ENCODE data around the gene FSTL5.

FSTL5 gene

DNA sequence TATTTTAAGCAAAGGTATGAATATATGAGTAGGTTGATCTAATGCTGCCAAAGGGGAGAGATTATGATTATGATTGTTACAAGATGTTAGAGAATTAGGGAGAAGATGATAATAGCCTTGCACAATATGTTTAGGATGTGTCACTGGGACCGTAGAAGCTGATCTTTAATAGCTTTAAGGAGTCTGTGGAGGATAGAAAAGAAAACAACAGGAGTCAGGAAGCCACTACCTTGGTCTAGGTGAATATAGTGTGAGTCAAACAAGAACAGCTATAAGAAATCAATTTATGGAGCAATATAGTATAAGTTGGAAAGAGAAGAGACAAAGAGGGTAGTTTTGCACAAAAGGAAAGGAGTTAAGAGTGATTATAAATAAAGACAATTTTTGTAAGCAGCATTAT, 232.7 kb downstream of the FSTL5 start:
- no peak for DNase-seq

DNA sequence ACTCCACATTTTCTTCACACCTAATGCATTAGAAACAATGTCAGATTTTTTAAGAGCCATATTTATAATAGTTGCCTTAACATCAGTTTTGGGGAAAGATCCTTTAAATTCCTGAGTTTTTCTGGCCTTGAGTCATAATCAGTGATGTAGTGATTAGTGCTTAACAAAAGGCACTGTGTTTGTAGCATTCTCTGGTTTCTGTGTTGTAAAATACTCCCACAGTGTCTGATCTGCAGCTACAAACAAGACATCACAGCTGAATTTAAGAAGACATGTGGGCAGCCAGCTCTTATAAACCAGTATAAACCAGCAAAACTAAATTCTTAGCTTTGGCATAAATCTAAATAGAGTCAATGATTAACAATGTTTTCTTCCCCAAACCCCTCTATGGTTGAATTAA, 233.8 kb downstream of the FSTL5 start:
- no peak for DNase-seq

DNA sequence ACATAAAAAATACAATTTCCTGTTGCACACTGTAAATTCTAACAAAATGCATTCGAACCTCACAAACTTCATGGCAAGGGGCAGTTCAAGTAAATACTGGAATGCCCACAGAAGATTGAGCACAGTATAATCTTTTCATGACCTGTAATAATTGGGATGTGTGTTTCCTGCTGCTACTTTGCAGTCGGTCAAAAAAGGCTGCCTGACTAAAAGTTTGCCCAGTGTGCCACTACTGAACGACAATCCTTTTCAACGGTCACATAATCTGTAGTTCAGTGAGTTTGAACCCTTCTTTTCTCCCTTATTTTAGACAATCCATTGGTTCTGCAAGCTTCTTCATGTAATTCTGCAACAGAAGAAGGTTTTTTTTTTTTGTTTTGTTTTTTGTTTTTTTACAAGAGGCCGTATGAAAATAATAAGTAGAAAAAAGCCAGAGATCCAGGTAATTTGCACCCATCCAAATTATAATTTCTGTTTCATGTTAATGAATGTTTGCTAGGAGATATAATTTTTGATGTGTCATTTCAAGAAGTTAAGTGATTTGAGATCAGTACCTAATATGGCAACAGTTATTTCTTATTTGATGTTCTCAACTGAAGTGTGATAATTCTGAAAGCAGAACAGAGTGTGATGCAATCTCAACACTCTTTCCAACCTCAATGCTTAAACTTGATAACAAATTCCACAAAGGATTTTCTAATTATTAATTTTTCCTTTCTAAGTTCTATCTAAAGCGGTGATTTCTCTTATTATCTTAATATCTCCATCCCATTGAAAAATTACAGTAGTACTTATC, 237.6 kb downstream of the FSTL5 start:
- DNase-seq = no peak

DNA sequence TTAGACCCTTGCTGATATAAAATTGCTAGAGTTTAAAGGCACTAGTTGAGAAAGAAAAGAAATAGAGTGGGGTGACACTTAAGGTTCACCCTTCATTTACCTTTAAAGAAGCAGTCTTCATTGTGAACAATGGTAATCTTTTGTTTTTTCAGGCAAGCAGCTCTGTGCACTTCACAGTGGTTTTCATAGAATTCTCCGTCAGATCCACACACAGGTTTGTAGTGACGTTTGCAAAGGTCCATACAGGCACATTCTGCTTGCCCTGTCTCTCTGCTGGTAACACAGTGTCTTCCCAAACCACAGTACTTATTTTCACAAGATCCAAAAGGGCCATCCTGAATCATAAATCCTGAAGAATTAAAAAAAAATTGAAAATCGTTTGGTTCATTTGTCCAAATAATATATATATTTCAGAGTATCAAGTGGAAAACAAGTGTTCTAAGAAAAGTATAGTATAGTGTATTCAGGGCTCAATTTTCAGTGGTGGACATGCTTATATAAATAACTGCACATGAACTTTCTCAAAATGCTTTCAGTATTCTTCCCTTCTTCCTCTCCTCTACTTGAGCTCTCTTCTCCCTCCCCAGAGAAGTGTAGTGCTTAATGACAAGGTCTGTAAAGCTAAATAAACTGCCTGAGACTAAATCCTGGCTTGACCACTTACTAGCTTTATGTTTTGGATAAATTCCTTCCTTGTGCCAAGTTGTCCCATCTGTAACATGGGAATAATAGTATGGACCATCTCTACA, 243.3 kb downstream of the FSTL5 start:
- no peak for DNase-seq

DNA sequence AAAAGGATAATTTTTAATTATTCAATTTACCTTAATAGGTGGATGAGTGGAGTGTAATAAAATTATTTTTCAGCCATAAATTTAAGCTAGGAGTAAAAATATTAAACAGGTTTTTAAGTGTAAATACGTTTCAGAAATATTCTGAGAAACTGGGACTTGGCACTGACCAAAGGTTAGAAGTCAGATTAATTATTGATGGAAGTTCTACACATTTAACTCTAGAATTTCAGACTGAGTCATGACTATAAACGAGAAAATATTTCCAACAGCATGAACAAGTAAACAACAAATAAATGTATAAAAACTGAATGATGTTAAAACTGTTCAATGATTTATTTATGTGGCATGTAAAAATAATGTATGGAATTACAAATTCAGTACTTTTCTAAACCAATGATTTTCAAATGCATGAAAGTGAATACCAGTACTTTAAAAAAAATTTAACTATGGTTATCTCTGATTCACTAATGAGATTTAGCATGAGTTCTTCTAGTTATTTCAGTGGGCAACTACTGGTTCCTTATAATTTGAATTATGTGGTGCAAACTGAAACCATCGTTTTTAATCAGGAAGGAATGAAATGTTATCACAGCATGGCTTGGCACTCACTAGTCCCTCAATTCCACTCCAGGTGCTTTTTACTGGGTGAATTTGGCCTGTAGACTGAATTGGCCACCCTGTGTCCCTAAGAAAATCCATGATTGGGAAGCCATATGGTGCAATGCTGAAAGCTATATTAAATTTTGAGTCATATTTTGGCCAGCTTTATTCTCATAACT, 244.2 kb downstream of the FSTL5 start:
- no peak for DNase-seq

DNA sequence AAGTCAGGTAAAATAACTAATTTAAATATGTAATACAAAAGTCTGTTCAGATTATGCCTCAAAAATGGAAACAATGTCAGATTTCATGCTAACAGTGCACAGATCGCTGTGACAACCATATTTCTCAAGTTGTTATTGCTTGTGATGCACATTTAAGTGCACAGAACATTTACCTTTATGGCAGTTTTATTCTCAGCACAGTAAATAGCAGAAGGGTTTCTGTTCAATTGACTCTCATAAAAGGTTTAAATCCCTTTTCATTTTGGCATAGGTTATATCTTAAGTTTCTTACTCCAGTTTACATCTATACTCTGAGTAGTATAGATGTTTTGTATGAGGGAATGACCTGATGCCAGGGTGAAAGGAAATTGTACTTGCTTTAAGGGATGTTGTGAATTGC, 247.8 kb downstream of the FSTL5 start:
- DNase-seq = no peak

DNA sequence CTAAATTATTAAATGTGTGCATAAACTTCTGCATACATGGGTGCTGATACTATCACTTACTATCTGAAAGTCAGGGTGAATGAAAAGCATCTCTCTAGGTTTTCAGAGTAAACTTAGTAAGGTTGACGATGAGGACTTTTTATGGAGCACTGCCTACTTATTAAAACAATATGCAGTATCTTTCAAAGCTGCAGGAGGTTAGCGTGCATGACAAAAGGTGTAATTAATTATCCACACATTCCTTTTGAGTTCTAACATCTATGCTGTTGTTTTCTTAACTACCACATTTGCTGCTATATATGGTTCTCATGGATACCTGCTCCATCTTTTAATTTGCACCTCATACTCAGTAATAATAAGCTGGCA, 256.2 kb downstream of the FSTL5 start:
- no peak for DNase-seq

DNA sequence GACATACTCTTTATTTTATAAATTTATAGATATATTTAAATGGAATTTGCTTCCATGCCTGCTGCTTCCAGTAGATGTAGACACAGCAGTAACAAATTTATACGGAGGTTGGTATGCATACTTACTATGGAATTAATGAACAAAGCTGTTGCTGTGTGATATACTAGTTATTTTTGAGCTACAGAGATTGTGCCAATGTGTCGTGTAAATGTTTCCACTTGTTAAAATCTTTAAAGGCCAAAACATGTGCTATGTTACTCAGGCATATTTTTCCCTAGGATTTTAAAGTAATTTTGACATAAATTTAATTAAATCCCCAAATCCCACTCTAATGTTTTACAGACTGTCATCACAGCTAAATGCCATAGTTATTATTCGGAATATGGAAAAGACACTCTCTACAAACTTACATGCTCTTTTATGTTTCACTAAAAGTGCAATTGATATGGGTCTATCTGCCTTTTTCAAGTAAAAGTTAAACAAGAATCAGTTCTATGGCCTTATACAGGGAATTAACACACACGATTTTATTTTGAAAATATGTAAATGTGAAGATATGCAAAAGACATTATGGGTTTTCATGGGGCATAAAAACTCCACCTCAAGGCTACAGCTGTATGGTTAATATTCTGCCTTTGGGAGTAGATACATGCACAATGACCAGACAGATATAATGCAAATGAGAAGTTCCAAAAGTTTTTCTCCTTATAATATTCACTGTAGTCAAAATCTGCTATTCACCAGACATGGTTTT, 256.8 kb downstream of the FSTL5 start:
- DNase-seq = no peak

DNA sequence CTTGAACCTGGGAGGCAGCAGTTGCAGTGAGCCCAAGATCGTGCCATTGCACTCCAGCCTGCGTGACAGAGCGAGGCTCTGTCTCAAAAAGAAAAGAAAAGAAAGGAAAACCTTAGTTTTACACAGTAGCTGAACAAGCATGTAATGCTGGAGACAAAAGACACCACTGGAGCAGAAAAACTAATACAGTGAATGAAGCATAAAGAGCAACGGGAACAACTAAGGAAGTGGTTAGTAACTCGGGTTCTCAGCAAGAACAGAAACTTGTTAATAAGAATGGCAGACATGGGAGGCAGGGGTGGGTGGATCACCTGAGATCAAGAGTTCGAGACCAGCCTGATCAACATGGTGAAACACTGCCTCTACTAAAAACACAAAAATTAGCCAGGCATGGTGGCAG, 263.7 kb downstream of the FSTL5 start:
- DNase-seq = no peak

DNA sequence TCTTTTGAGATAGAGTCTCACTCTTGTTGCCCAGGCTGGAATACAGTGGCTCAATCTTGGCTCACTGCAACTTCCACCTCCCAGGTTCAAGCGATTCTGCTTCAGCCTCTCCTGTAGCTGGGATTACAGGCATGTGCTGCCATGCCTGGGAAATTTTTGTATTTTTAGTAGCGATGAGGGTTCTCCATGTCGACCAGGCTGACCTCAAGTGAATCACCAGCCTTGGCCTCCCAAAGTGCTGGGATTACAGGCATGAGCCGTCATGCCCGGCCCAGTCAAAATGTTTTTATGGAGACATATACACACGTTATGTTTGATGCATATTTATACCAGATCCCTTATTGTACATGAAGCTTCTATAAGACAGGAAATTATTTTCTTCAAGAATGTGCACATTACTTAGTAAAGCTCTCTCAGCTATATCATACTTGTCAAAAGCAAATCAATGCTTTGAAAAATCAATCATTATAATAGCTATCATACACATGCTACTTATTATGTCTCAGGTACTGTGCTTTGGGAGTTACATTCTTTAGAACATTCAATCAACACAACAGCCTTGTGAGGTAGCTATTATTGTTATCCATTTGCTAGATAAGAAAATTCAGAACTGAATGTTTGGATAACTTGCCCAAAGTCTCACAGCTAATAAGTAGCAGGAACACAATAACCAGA, 269.2 kb downstream of the FSTL5 start:
- no peak for DNase-seq

DNA sequence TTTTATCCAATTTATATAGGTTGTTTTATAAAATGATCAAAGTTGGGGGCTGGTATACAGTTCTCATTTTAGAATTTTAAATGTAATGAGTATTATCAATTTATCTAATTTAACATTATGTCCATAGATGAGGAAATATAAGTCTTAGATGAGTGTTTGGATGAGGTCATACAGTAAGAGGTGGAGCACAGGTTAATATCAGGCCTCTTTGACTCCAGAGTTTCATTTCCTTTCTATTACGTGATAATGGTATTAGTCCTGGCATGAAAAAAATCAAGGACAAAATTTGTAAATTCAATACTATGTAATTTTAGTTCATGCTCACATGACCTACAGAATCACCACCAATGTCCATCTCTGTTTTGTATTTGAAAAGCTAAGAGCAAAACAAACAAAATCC, 269.8 kb downstream of the FSTL5 start:
- DNase-seq = no peak

DNA sequence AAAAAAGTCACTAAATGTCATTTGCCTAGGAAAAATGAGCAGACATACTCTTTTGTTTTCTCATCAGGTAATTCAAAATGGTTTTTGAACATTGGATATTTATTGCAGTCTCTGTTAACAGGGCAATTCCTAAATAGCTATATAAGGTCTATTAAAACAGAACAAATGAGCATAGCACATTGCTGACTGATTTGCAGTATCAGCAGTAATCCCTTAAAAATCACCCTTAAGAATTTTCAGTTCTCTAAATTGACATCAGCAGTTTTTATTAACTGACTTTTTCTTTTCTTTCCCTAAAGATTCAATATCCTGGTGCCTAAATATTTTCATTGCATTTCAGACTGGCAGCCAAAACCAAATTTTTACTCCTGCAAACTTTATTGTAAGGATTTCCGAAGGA, 270.2 kb downstream of the FSTL5 start:
- no peak for DNase-seq

DNA sequence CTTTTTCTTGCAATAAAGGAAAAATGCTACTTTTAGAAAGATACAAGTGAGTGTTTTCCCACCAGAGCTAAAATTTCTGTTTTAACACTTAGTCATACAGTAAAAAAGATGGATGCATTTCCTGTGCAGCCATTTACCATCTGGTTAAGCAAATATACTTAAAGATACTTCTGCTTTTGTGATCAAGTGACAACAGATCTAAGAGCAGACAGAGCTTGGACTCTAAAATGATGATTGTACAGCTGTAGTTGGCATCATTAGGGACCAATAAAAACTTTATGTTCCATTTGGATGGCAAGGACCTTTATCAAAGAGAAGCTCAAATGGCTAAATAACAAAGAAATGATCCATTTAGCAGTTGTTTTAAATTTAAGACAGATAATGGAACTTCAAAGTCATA, 270.8 kb downstream of the FSTL5 start:
- DNase-seq = no peak

DNA sequence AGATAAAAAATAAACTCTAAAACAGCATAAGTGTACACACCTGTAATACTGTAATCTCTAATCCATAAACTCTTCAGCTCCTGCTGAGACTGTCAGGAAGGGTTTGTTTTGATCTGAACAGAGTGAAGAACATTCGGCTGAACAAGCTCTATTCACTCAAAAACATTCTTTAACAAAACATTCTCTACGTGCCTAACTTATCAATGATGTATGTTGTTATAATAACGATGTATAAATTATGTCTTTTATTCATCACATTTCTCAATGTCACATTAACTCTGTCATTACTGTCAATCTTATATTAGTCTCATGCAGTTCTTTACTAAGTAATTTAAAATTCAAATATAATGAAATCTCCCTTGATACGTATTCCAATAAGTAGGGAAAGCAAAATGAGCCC, 280.6 kb downstream of the FSTL5 start:
- DNase-seq = no peak

DNA sequence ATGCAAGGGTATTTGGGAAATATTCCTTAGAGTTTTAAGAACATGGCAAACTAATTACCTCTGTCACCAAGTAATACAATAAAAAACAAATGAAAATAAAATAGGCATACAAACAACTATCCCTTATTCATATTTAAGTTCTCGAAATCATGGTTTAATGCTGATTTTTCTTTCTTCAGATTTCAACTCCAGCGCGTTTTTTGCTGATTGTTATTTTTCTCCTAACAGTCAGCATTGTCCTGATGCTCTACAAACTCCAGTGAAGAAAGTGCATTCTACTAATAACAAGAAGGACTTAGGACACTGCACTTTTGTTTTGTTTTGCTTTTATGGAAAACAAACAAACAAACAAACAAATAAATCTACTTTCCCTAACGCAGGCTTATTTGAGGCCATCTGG, 282.4 kb downstream of the FSTL5 start:
- DNase-seq = no peak

DNA sequence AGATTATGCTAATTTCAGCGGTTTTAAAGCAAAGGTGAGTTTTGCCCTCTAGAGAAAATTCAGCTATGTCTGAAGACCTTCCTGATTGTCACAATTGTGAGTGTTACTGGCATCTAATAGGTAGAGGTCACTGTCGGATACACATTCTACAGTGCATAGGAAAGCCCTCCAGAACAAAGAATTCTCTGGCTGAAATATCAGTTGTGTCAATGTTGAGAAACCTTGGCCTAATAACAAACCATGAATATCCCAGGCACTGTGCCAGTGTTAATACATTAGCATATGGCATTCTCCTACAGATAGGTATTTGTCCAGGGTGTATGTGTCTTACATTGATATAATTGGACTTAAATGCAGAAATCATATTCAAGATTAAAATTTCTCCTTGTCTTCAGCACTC, 294.3 kb downstream of the FSTL5 start:
- DNase-seq = no peak

DNA sequence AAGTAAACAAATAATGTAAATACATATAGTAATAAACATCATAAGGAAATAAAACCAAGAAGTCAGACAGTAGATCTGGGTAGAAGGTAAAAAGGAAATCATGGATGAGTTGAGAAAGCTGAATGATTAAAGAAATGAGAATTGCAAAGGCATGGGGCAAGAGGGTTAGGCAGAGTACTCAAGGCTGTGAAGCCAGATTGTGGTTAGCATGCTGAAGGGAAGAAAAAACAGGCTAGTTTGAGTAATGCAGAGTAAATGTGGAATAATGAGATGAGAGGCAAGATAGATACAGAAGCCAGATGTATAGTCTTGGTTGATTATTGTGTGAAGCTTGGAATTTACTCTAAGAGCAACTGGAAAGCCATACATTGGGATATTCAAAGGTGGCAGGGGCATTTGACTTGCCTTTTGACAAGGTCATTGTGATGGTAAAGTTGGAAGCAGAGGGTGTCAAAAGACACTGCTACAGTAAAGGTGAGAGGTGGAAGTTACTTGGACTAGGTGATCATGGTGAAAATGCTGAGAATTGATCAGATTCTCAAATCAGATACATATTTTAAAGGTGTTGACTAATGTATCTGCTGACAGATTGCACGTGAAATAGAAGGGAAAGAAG, 307.0 kb downstream of the FSTL5 start:
- DNase-seq = no peak

DNA sequence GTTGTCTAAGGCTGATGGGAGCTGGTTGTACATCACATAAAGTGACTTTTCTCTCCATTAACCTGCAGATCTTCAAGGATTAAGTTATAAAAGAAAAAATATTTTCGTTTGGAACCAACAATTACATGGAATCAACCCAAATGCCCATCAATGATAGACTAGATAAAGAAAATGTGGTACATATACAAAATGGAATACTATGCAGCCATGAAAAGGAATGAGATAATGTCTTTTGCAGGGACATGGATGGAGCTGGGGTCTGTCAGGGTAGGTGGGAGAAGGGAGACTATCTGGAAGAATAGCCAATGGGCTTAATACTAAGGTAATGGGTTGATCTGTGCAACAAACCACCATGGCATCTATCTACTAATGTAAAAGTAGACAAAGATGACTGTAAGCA, 313.2 kb downstream of the FSTL5 start:
- DNase-seq = no peak

DNA sequence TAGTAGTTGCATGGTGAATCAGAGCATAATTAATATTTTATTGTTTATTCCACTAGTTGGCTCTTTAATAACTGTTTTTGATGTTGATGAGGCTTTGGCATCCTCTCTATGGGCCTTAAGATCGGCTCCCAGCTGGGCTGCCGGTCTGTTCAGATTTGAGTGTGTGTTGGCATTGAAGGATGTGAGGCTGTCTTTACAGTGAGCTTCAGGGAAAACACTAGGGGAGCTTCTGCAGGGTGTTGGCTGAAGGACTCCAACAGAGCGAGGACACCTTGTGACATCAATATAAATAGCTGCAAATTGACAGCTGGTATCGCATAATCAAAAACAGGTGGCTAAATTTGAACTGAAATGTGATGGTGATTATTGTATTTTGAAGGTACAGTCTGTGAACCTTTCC, 322.0 kb downstream of the FSTL5 start:
- no peak for DNase-seq

DNA sequence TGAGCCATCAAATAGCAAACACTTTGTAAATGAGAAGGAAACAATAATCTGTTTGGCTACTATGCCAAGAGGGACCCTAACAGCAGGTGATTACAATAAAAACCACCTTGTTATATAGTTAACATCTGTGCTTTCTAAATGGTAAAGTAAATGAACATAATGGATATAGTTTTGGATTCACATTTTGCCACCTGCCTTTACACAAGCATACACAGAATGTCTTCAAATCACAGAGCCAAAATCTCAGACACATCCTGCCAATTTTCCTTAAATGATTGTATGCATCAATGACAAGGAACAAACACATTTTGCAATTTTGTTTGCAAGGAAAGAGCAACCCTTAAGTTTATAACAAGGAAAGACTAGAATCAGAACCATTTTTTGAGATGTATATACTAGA, 334.2 kb downstream of the FSTL5 start:
- no peak for DNase-seq

DNA sequence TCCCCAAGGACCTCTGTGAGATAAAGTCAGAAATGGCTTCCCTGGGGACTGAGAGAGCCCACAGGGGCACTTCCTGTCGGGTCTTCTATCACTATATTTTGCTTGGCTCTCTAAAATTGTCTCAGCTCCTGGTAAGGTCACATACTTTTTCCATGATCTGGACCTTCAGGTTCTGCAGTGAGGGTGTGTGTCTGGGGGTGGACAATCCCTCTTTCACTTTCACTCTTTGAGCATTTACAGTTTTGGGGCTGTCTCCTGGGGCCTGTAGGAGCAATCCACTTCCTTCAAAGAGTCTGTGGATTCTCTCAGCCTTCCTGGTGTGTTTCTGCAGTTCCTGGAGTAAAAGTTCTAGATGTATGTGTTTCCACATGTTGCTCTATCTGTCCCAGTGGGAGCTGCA, 335.7 kb downstream of the FSTL5 start:
- DNase-seq = no peak

DNA sequence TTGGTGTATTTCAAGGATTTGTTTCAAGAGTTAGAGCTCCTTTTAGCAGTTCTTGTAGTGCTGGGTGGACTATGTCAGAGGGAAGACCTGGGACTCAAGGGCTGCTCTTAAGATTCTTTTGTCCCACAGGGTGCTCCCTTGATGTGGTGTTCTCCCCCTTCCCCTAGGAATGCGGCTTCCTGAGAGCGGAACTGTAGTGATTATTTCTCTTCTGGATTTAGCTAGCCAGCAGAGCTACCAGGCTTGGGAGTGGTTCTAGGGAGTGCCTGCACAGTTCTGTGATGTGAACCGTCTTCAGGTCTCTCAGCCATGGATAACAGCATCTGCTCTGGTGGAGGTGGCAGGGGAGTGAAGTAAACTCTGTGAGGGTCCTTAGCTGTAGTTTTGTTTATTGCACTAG, 336.8 kb downstream of the FSTL5 start:
- no peak for DNase-seq

Measured in activated CD4-positive, CD25-positive, alpha-beta regulatory T cell treated with anti-CD3 and anti-CD28 coated beads, Interleukin-2, amount 50 U/mL, for 72 hours (primary cell).